ENCODE data around the gene GOLGA8N.
"Not testable (repeated sequence)": the region's sequence is repeated elsewhere in the genome, so short reads cannot be mapped to it uniquely, and the experiment has no call there.

The GOLGA8N gene

DNA sequence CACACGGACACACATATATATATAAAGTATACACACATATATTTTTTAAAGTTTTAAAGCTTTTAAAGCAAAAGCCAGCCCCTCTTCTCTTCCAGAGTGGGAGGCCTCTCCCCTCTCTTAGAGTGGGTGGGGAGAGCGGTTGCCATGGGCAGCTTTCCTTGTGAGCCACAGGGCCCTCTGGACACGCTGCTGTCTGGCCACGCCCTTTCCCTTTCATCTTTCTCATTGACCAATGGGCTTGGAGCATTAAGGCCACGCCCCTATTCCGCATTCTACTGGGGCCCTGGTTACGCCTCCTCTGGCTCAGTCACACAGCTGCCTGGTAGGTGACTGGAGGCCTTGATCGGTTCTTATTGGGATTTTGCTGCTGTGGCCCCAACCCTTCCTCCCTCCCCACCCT is at the start of gene GOLGA8N:
Gene GOLGA8N, plus strand, starts transcription at position 306 of the 400 bp plus-strand sequence.
- not testable (repeated sequence) for DNase-seq (ENCODE audit: low read depth)

DNA sequence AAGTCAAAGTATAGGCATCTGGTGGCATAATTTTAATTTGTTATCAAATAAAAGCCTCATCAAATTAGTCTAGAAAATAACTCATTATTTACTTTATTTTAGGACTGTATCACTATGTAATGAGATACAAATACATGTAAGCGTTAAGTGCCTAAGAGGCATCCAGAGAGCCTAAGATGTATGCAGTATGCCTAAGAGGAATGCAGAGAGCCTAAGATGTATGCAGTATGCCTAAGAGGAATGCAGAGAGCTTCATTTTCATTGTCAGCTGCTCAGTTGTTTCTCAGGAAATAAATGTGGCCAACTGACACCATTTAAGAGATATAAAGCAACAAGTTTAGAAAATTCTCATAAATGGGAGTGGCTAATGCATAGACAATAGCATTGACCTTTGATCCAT is 49.8 kb upstream of the GOLGA8N start:
- DNase-seq (ENCODE audit: low read depth) = not testable (repeated sequence)

DNA sequence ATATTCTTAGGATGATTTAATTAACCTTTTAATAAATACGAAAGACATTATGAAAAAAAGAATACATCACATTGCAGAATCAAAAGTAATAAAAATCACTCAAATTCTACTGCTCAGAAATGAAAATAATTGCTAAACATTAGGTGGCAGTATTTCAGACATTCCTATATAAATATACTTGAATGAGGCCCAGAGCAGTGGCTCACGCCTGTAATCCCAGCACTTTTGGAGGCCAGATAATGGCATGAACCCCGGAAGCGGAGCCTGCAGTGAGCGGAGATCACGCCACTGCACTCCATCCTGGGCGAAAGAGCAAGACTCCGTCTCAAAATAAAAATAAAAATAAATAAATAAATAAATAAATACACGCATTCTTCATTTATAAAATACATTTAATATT is 48.1 kb upstream of the GOLGA8N start:
- not testable (repeated sequence) for DNase-seq (ENCODE audit: low read depth)

DNA sequence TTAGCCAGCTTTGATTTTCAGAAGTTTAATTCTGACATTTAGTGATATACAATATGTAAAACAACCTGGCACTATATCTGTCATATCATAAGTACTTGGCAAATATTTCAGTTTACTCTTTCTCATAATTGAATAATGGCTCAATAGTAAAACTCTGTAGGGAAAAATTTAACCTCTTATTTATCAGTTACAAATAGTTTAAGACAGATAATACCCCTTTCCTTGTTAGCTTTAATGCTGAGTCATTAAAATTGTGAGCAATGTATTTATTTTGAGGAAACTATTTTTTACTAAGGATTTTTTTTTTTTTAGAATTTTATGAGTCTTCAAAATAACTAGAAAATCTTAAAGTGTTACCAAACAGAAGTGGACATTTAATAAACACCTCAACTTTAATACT is 38.7 kb upstream of the GOLGA8N start:
- DNase-seq (ENCODE audit: low read depth) = not testable (repeated sequence)

DNA sequence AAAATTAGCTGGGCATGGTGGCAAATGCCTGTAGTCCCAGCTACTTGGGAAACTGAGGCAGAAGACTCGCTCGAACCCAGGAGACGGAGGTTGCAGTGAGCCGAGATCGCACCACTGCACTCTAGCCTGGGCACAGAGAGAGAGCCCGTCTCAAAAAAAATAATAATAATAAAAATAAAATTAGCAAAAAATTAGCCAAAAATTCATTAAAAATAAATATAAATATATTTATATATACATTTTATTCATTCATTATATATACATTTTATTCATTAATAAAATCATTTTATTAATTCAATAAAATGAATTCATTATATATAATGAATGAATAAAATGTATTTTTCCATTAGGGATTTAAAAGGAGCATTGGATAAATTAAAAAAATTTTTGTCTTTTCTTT is 31.1 kb upstream of the GOLGA8N start:
- DNase-seq (ENCODE audit: low read depth) = not testable (repeated sequence)

DNA sequence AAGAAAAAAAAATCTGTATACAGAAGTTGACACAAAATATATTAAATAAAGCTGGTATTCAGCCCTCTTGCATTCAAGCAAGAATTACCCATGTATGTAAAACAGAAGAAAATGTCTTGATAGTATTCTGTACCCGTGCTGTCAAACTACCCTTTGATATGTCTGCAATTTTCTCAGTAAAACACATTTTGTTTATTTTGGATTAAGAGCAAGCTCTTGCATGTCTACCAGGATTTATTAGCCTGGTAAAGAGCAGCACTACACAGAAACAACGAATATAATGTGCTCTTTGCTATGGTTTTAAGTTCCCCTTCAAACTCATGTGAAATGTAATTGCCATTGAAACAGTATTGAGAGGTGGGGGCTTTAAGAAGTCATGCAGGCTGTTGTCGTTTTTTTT is 24.3 kb upstream of the GOLGA8N start:
- DNase-seq (ENCODE audit: low read depth) = not testable (repeated sequence)

DNA sequence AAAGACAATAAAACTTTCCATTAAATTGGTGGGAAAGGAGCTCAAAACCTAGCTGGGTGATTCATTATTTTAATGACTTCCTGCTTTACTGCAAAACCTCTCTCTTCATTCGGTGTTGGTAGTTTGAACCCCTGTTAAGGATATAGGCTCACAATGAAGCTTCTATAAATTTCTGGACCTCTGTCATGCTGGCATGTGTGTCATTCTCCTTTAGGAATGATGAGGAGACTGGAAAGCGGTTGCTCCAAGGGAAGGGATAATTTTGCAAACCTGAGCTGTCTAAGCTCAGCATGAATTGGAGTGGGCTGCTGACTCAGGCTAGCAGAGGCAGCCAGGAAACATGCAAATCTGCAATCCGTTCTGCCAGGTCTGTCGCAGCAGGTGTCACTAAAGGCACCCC is 14.8 kb upstream of the GOLGA8N start:
- not testable (repeated sequence) for DNase-seq (ENCODE audit: low read depth)

DNA sequence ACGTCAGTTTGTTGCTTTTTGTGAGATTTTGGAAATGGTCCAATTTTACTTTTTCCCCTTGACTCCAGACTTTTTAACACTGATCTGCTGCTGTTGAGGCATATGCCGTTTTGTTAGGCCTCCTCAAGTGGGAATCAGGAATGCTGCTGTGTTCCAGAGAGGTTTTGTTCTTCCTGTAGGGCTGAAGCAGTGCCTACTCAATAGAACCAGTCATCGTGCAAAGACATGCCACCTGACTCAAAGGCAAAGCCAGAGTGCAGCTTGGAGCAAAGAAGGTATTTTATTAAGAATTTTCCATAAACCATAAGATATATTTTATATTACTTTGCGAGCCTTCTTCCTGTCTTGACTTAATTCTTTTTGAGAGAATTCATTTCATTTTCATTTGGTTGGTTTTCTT is 7.4 kb upstream of the GOLGA8N start:
- DNase-seq (ENCODE audit: low read depth) = not testable (repeated sequence)

DNA sequence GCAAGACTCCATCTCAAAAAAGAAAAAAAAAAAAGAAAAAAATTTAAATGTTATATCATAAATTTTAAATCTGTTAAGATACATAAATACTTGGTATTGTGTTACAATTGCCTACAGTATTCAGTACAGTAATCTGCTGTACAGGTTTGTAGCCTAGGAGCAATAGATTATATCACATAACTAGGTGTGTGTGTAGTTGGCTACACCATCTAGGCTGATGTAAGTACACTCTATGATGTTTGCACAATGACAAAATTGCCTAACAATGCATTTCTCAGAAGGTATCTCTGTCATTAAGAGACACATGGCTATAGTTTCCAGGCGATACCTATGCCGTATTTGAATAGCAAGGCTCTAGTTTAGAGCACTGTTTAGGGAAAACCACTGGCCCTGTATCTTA is 16.3 kb downstream of the GOLGA8N start:
- DNase-seq (ENCODE audit: low read depth) = not testable (repeated sequence)

DNA sequence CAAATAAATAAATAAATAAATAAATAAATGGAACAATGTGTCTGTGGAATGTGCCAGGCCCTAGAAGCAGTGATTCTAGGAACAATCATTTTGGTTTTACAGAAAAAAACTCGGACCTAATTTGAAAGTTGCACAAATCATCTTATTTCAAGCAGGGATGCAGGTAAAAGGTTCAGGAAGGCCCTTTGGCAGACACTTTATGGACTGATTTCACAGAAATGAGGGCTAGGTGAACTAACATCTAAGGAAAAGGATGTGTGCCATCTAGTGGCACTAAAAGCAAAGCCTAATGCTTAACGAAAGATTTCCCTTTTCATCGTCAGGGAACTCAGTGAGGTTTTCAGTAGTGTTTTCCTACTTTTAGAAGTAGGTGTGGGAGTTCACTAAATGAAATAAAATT is 17.5 kb downstream of the GOLGA8N start:
- not testable (repeated sequence) for DNase-seq (ENCODE audit: low read depth)

DNA sequence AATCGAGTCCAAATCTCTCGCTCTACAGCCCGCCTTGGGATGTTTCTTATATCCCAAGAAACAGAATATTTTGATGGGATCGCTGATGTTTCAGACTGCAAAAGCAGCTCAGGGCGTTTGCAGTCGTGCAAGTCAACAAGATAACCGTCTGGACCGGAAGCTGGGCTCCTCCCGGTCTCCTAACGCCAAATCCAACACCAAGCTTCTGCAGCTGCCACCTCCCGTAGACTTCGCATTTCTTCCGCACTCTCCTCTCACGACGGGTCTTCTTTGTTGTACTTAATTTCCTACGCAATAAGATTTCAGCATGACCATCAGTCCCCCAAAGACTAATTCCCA is 21.4 kb downstream of the GOLGA8N start:
- DNase-seq (ENCODE audit: low read depth) = not testable (repeated sequence)

DNA sequence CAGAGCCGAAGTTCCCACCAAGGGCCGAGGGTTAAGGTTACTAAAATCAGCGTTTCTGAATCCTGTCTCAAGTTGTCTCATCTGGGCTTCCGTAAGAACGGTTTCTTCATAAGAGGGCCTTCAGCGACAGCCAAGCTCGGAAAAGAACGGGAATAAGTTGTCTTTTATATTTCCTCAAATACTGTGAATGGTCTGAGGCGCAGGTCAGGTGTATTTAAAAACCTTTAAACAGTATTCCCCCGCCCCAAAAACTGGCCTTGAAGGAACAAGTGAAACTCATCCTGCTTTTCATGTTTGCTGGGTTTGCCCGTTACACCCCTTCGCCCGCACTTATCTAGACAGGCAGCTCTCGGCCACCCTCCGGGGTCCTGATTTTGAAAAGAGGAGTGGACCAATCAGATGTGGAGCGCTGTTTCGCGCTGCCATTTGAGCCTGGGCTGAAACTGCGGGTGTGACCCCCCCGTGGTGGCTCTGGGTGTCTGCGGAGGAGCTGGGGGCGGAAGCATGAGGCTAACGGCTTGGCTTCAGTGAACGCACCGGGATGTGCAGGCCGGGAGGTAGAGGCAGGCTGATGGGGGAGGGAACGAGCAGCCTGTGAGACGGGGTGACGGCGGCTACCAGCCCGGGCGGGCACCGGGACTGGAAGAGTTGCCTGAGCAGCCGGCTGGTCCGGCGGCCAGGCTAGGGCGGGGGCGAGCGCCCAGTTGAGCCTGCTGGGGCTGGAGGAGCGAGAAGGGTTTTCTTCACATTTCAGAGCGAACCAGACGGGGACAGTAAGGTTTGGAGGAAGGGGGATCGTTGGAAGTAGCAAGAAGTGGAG is 22.0 kb downstream of the GOLGA8N start, which contains the start of gene ARHGAP11A:
Gene ARHGAP11A, plus strand, starts transcription at position 454 of the 820 bp plus-strand sequence. CDS start 708 bp downstream, outside the sequence.
- DNase-seq (ENCODE audit: low read depth) = peak; percentile 88

DNA sequence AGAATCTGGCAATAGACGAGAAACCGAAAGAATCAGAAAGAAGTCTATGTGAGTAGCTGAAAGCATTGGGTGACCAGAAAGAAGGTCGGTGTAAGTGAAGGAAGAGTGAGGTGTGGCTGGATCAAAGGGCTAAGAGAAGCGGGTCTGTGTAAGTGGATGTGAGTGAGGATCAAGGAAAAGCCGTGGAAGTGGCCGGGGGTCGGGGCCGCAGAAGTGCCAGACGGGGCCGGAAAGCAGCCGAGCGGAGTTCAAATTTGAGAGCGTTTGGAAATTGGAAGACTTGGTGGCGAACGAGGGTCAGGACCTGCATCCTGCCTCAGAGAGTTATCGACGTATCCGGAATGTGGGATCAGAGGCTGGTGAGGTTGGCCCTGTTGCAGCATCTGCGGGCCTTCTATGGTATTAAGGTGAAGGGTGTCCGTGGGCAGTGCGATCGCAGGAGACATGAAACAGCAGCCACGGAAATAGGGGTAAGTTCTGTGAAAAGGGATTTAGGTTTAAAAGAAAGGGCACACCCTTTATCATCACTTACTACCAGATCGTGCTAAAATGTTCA is 22.7 kb downstream of the GOLGA8N start:
- DNase-seq (ENCODE audit: low read depth) = not testable (repeated sequence)

DNA sequence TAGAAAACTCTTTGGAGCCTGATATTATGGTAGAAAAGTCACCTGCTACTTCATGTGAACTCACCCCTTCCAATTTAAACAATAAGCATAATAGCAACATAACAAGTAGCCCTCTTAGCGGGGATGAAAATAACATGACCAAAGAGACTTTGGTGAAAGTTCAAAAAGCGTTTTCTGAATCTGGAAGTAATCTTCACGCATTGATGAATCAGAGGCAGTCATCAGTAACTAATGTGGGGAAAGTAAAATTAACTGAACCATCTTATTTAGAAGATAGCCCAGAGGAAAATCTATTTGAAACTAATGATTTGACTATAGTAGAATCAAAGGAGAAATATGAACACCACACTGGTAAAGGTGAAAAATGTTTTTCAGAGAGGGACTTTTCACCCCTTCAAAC is 43.2 kb downstream of the GOLGA8N start:
- no peak for DNase-seq (ENCODE audit: low read depth)

DNA sequence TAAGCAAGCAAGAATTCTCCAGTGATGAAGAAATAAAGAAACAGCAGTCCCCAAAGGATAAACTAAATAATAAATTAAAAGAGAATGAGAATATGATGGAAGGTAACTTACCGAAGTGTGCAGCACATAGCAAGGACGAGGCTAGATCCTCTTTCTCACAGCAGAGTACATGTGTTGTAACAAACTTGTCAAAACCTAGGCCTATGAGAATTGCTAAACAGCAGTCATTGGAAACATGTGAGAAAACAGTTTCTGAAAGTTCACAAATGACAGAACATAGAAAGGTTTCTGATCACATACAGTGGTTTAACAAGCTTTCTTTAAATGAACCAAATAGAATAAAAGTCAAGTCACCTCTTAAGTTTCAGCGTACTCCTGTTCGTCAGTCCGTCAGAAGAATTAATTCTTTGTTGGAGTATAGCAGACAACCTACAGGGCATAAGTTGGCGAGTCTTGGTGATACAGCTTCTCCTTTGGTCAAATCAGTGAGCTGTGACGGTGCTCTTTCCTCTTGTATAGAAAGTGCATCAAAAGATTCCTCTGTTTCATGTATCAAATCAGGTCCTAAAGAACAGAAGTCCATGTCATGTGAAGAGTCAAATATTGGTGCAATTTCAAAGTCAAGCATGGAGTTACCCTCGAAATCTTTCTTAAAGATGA is 43.8 kb downstream of the GOLGA8N start:
- no peak for DNase-seq (ENCODE audit: low read depth)

DNA sequence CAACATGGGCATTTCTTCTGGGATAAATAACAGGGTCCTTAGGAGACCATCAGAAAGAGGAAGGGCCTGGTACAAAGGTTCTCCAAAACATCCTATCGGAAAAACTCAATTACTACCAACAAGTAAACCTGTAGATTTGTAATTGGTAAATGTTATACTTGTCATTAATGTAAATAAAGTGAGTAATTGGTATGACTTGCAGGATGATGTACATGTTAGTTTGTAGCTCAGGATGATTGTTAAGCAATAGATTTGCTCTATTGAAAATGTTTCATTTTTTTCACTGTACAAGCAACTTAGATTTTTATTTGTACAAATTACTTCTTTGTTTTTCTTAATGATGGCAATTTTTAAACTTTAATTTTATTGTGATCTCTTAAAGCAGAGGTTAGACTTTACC is 44.4 kb downstream of the GOLGA8N start:
- DNase-seq (ENCODE audit: low read depth) = no peak

DNA sequence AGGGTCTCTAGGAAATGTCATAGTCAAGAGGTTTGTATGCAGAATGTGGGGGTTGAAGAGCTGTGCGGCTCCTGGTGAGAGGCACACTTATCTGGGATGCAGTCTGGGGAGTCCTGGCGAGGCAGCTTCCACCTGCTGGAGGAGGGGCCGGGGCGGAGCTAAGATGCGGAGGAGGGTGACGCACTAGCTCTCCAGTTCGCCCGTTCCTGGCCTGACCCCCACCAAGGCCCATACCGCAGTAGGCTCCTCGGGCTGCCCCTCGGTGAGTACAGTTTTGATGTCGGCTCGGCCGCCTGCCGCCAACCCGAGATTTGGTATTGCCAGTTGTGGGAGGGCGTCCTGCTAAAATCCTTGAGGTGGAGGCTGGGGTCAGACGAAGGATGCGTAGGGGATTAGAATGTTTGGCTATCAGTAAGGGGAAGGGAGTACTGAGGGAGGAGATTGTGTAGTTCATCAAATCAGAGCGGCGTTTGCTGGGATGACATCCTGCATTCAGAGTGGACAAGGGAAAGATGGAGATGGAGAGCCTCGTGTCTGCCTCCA is 48.3 kb downstream of the GOLGA8N start, which contains the start of gene SCG5:
Gene SCG5, plus strand, starts transcription at position 194 of the 543 bp plus-strand sequence. CDS start 1,883 bp downstream, outside the sequence.
- no peak for DNase-seq (ENCODE audit: low read depth)

DNA sequence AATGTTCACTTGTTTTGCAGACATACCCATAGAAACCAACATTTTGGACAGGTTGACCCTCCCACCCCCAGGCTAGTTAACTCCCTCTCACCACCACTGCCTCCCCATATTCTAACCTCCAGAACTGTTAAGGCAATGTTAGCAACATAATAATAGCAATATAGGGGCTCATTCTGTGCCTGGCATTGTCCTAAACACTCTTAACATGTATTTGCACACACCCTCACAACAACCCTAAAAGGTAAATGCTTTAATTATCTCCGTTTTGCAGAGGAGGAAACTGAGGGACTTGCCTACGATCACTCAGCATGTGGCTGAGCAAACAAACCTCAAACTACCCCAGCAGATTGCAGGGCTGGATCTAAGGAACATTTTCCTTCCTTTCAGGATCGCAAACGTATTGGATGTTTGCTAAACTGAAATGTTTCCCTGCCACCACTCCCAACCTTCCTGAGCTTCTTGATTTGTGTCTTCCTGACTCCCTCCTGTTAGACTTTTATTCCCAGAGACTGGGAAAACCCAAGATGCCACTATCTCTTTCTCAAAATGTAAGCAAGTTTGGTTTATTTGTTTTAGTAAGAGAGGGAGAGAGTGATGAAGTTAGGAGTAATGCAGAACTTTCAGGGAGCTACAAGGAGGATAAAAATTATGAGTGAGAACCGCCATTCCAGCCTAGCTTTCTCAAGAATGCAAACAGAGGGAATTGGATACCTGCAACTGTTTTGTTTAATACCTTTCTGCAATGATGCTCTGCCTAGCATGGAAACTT is 49.6 kb downstream of the GOLGA8N start:
- no peak for DNase-seq (ENCODE audit: low read depth)

DNA sequence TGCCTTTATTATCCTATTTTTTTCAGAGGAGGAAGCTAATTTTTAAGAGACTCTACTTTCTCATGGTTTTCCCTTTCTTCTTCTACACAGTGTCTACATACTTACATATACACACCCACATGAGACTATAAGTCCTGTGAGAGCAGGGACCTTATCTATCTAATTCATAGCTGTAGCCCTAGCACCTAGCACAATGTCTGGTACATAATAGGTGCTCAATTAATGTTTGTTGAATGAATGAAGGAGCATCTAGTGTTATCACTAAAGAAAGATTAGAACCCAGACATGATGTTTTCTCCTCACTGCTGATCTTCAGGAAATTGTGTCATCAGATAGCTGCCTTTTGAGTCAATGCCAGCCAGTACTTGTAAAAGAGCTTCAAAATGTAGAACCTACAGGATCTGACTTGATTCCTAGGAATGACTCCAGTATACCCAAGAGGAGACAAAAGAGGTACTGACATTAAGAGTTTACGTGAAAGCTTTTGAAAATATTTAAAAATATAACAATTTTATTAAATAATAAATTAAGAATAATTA is 50.7 kb downstream of the GOLGA8N start:
- no peak for DNase-seq (ENCODE audit: low read depth)

DNA sequence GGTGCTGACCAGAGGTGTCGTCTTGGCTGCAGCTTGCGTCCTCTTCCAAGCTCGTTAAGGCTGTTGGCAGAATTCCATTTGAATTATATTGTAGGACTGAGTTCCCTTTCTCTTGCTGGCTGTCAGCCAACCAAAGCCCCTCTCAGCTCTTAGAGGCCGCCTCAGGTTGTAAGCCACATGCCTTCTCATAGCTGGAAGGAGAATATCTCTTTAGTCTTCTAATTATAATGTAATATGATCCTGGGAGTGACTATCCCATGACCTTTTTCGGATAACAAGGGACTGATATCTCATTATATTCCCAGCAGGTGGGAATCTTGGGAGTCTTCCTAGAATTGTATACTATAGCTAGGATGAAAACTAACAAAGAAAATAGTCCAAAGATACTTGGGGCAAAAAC is 53.0 kb downstream of the GOLGA8N start:
- no peak for DNase-seq (ENCODE audit: low read depth)

DNA sequence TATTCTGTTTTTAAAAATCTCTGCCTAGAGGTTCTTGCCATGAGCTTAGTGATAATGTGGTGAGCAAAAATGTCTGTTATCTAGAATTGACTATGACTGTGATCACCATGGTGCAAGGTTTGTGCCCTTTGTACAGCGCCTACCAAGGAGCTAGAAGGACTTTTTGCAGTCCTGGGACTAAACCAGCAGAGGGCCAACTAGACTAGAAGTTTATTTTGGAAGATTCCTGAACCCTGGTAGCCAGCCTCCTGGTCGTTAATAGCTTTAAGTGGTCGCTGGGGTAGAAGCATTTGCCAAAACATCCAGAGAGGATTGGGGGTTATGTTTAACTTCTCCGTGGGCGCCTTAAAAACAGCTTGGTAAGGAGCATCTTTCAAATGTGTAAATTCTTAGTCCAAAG is 56.1 kb downstream of the GOLGA8N start:
- DNase-seq (ENCODE audit: low read depth) = no peak
